Heart right ventricle (tissue), 16 donors: ENCODE data around the gene SEPTIN12. TPM values are rescaled to one million over a fixed set of nuclear protein-coding genes. Genes with fewer than 3 reads are reported as not detected.

Source experiments
- ATAC-seq, 8 donors: fragments of 200-7000 bp; cut with Tn5 transposase; one replicate each; pipeline ENCODE4 v1.9.1; 2020; ENCODE audit warnings: mild to moderate bottlenecking in 8 of 8, moderate library complexity in 8 of 8, moderate number of reproducible peaks in 1 of 8
- DNase-seq, 2 donors: peaks; one replicate each; pipeline ENCODE4 v3.0.0-alpha.2; 2020
- H3K27ac ChIP-seq, 10 donors: fragments of 200-600 bp; sonication (generic) in 2 of 10; one replicate each; pipeline versions ENCODE4 v1.5.0 to v1.8.0; 2020 to 2022; ENCODE audit warnings: mild to moderate bottlenecking in 3 of 10
- H3K27me3 ChIP-seq, 7 donors: fragments of 200-600 bp; one replicate each; pipeline ENCODE4 v1.8.0; 2021 to 2022; ENCODE audit warnings: mild to moderate bottlenecking in 2 of 7
- H3K36me3 ChIP-seq, 9 donors: fragments of 200-600 bp; sonication (generic) in 1 of 9; one replicate each; pipeline versions ENCODE4 v1.5.0 to v1.8.0; 2020 to 2022; ENCODE audit warnings: mild to moderate bottlenecking in 2 of 9
- H3K4me1 ChIP-seq, 9 donors: fragments of 200-600 bp; sonication (generic) in 1 of 9; one replicate each; pipeline versions ENCODE4 v1.5.0 to v1.8.0; 2020 to 2022; ENCODE audit warnings: mild to moderate bottlenecking in 4 of 9
- H3K4me3 ChIP-seq, 10 donors: fragments of 200-600 bp; sonication (generic) in 2 of 10; one replicate each; pipeline versions ENCODE4 v1.5.0 to v1.8.0; 2020 to 2022; ENCODE audit warnings: mild to moderate bottlenecking in 7 of 10, moderate library complexity in 2 of 10
- H3K9me3 ChIP-seq, 11 donors: fragments of 200-600 bp in 10 of 11; sonication (generic) in 2 of 11; one replicate each; pipeline versions ENCODE4 v1.5.0 to v1.8.0; 2013 to 2022; ENCODE audit warnings: mild to moderate bottlenecking in 2 of 11, control low read depth in 1 of 11, moderate library complexity in 1 of 11
- CTCF ChIP-seq, 9 donors: fragments of 200-600 bp; sonication (generic) in 2 of 9; IDR thresholded peaks; one replicate each; pipeline versions ENCODE4 v1.5.0 to v1.8.0; 2021 to 2022; ENCODE audit warnings: antibody characterized with exemption in 9 of 9, mild to moderate bottlenecking in 5 of 9, moderate library complexity in 1 of 9
- WGBS, 2 donors: extraction: QIAGEN DNeasy Blood & Tissue Kit; methylation state at CpG; one replicate each; pipeline ENCODE4 v1.1.7; 2013; ENCODE audit warnings: inconsistent platforms in 1 of 2; 5-methylcytosine and 5-hydroxymethylcytosine counted together
- intact Hi-C, 10 donors: fragments of 100-400 bp; cut with DNase I; formaldehyde crosslinking; loops; one replicate each; pipeline versions ENCODE4 v1.11.1 to v1.14.2; 2022
- polyA plus RNA-seq, 2 donors: library from polyadenylated mRNA; stranded (reverse); fragments of 200-250 nt; gene quantifications; one replicate each; pipeline ENCODE4 v1.2.3, GENCODE V29; 2013
- total RNA-seq, 10 donors: library from RNA; stranded (reverse); fragmentation: NEBNext Ultra II Directional in 3 of 10; extraction: Animal tissue kit (Norgen Biotek cat#: 25700) in 3 of 10; gene quantifications; one replicate each; pipeline versions ENCODE4 v1.2.1 to v1.2.4, GENCODE V29; 2021 to 2023
- donor health status: Arrhythmogenic right ventricular cardiomyopathy.
- donor health status: ischemic (EF 13 %, LVEDD 7.1; RV severe dilation, severe dysfunction).
- donor health status: healthy with polysubstance abuse.
- donor health status: DM: no; HTN: yes; CAD: no.
- donor health status: DM: no; HTN: no; CAD: no.
- donor health status: ischemic (EF 25% LVEDD 6.9; RV normal size, moderate dysfunction).
- donor health status: ischemic (EF 25% LVEDD 5.7; RV mildly dilated, moderate dysfunction).
- donor health status: healthy.
- donor health status: DM: yes; HTN: yes; CAD: no.
- donor health status: Ischemic cardiomyopathy.
- donor health status: ischemic (EF 35%, LVEDD 5.7; RV mildly dilated, moderate dysfunction).
- donor health status: nonischemic (EF 11% LVEDD 7.7; RV severe dilation, severe dysfunction).
- donor health status: DM: yes; HTN: yes; CAD: no.
- donor health status: PGD.
- donor health status: ischemic (EF 29% LVEDD 5.4; RV normal size, mild dysfunction).
- donor health status: nonischemic (EF 23%, LVEDD 6.1; RV moderate dilation, normal function).

SEPTIN12 gene
- total and polyA plus RNA-seq, 12 donors = 1.3 TPM; not detected in 11

- DNase-seq (no peak), ATAC-seq (peak in 1 of 8 donors; percentile 6)
- H3K9me3 ChIP-seq = no peaks in the 10 kb centered on the region
- H3K27ac ChIP-seq = no peak overlapping the region
- TF ChIP-seq CTCF (IDR thresholded peaks at IDR 0.05) = no peak
- no peaks in the 10 kb centered on the region for H3K4me1 ChIP-seq
- no peaks in the 10 kb centered on the region for H3K36me3 ChIP-seq
- 72 to 75% methylated on average over 16 of the region's 16 CpGs for WGBS, 2 donors
- H3K27me3 ChIP-seq = no peaks in the 10 kb centered on the region
- intact Hi-C loops = no loop called here
- H3K4me3 ChIP-seq = no peak overlapping the region
Measured at GRCh38 chr16:4783951-4784336, 4.2 kb downstream of the SEPTIN12 start.

GRCh38 chr16:4783251-4783950 is 4.7 kb downstream of the SEPTIN12 start:
- no peak for DNase-seq
- 85 to 88% methylated on average over 25 of the region's 25 CpGs for WGBS, 2 donors
- Histone ChIP-seq H3K4me3 (no peak overlapping the region), H3K27me3 (no peaks in the 10 kb centered on the region), H3K36me3 (no peaks in the 10 kb centered on the region), H3K9me3 (no peaks in the 10 kb centered on the region), H3K4me1 (no peaks in the 10 kb centered on the region), H3K27ac (no peak overlapping the region)
- peak in 1 of 8 donors; percentile 18 for ATAC-seq
- TF ChIP-seq CTCF (IDR thresholded peaks at IDR 0.05) = no peak
- intact Hi-C loops = no loop called here

- intact Hi-C loops = no loop called here
- TF ChIP-seq CTCF (IDR thresholded peaks at IDR 0.05) = no peak
- no peak for DNase-seq
- Histone ChIP-seq H3K36me3 (no peaks in the 10 kb centered on the region), H3K9me3 (no peaks in the 10 kb centered on the region), H3K27me3 (no peaks in the 10 kb centered on the region), H3K4me3 (no peak overlapping the region), H3K4me1 (no peaks in the 10 kb centered on the region), H3K27ac (no peak overlapping the region)
- 84 to 85% methylated on average over 4 of the region's 4 CpGs for WGBS, 2 donors
- no peak for ATAC-seq
Measured at GRCh38 chr16:4780235-4780634, 7.9 kb downstream of the SEPTIN12 start.

GRCh38 chr16:4778050-4778392 is 10.1 kb downstream of the SEPTIN12 start:
- WGBS, 2 donors = 85 to 94% methylated on average over 5 of the region's 5 CpGs
- Histone ChIP-seq H3K27ac (no peak overlapping the region), H3K27me3 (no peaks in the 10 kb centered on the region), H3K9me3 (no peaks in the 10 kb centered on the region), H3K4me3 (no peak overlapping the region), H3K36me3 (no peaks in the 10 kb centered on the region), H3K4me1 (no peaks in the 10 kb centered on the region)
- DNase-seq (no peak), ATAC-seq (peak in 1 of 8 donors; percentile 13)
- intact Hi-C loops = no loop called here
- TF ChIP-seq CTCF (IDR thresholded peaks at IDR 0.05) = no peak
